Stromal cell of bone marrow (primary cell): ENCODE measurements around the gene TSTD1.
A peak's percentile ranks its signal among the peaks of the same experiment; 100 is the strongest.
"Not testable (repeated sequence)": the region's sequence is repeated elsewhere in the genome, so short reads cannot be mapped to it uniquely, and the experiment has no call there.

ENCODE experiments used
- DNase-seq: peaks from one replicate; pipeline ENCODE4 v3.0.0-alpha.2; 2012; ENCODE audit warnings: low read depth

The TSTD1 gene

DNA sequence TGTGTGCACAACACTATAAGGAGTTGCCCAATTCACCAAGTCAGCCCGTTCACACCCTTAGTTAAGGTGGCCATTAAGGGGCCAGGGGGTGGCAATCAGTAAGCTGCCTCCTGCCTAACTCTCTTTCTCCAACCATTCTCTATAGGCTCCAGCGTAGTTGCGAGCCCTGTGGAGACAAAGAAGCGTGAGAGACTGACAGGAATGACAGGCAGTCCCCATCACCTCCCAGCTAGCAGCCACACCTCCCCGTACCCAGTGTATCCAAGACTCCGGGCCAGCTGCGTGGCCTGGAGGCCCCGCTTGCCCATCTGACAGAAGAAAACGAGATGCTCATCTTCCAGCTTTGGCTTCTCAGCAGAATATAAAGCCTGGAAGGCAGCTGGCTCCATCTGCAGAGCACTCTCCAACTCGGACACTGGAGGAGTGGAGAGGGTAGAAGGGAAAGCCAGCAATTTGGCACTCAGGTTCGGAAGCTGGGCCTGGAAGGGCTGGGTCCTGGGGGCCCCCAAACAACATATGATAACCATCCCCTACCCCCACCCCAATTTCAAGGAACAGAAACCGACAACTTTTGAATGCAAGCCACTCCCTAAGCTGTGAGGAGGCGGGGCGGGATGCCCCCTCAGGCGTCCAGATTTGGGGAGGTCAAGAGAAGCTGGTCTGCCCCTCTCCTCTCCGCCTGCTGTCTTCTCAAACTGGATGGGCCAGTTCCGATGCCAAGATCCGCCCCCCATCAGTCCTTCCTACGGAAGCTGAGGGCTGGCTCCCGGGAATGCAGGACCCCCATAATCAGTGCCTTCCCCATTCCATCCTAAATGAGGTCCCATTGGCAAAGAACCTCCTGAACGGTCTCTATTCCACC lies 872 bp downstream of the TSTD1 start:
- DNase-seq = no peak

- no peak for DNase-seq
Measured at GRCh38 chr1:161033751-161034150, 5.0 kb downstream of the TSTD1 start.

GRCh38 chr1:161032409-161032808 lies 6.4 kb downstream of the TSTD1 start:
- no peak for DNase-seq

DNA sequence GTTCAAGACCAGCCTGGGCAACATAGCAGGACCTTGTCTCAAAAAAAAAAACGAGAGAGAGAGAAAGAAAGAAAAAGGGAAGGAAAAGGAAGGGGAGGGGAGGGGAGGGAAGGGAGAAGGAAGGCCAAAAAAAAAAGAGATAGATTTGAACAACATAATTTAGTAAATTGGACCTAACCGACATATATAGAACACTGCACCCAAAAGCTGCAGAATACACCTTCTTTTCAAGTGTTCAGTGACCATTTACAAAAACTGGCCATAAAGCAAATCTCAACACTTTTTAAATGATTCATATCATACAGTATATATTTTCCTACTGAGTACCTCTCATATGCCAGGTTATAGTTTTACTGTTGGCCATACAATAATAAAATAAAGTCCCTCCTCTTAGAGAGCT lies 6.9 kb downstream of the TSTD1 start:
- no peak for DNase-seq

DNA sequence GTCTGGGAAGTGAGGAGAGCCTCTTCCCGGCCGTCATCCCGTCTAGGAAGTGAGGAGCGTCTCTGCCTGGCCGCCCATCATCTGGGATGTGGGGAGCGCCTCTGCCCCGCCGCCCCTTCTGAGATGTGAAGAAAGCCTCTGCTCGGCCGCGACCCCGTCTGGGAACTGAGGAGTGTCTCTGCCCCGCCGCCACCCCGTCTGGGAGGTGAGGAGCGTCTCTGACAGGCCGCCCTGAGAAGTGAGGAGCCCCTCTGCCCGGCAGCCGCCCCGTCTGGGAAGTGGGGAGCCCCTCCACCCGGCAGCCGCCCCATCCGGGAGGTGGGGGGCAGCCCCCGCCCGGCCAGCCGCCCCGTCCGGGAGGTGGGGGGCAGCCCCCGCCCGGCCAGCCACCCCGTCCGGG lies 9.3 kb downstream of the TSTD1 start:
- DNase-seq = not testable (repeated sequence)

DNA sequence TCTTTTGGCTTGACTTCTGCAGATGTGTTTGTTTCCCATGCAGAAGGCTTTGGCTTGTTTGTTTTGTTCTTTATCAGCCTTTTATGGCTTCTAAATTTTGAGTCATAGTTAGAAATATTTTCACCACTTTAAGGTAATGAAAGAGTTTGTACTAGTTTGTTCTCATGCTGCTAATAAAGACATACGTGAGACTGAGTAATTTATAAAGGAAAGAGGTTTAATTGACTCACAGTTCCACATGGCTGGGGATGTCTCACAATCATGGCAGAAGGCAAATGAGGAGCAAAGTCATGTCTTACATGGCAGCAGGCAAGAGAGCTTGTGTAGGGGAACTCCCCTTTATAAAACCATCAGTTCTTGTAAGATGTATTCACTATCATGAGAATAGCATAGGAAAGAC lies 11.8 kb downstream of the TSTD1 start:
- not testable (repeated sequence) for DNase-seq

DNA sequence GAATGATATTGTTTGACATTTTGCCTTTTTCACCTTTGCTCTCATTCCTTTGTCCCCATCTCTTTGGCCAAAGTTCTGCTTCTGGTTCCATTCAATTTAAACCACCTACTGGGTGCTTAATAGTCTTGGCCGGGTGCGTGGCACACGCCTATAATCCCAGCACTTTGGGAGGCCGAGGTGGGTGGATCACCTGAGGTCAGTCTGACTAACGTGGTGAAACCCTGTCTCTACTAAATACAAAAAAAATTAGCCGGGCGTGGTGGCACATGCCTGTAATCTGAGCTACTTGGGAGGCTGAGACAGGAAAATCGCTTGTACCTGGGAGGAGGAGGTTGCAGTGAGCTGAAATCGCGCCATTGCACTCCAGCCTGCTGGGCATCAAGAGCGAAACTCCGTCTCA lies 16.3 kb downstream of the TSTD1 start:
- not testable (repeated sequence) for DNase-seq

DNA sequence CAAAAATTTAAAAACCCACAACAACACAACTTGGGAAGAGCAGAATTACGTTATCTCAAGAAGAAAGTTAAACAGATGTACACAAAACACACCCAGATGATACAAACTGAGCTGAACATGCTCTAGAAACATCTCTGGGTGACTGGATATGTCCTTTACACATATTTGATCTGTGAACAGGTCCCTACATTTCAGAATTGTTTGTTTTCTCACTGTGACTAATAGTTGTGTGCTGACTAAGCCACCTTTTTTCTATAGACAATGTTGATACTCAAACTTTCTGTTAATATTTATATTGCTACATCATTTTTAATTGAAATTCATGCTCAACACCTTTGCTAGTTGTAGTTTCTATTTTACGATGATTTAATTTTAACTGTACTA lies 16.8 kb downstream of the TSTD1 start:
- no peak for DNase-seq

DNA sequence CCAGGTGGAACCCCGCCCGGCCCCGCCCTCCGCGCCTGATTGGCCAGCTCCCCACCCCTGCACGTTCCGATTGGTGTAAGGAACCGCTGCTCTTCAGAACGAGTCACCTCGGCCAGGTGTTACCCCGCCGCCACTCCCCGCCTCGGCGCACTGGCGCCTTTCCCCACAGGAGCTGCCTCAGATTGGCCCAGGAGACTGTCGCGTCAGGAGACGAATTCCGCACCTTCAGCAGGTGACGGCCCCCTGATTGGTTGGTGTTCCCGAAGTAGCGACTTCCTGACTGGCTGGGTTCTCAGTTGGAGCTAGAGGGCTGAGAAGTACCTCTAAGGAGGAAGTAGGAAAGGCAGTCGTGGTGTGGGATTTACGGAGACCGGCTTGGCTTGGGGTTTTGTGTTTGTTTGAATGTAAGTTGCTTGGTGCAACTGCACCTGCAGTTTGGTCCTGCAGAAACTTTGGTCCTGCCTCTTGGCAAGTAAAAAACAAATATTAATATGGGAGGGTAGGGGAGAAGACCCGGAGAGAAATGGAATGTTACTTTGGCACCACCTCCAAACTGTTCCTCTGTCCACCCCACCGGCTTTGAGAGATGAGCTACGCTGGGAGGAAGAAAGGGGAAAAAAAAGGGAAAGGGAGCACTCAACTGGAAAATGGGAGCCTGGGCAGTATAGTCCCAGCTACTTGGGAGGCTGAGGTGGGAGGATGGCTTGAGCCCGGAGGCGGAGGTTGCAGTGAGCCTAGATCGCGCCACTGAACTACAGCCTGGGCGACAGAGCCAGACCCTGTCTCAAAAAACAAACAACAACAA lies 17.4 kb downstream of the TSTD1 start:
- no peak for DNase-seq

- no peak for DNase-seq
Measured at GRCh38 chr1:161020509-161021164, 18.1 kb downstream of the TSTD1 start, which contains the start of gene F11R. F11R (minus strand) TSS chr1:161021152; CDS start chr1:161021073, 79 bp downstream.

GRCh38 chr1:161019751-161020495 lies 18.8 kb downstream of the TSTD1 start:
- no peak for DNase-seq

DNA sequence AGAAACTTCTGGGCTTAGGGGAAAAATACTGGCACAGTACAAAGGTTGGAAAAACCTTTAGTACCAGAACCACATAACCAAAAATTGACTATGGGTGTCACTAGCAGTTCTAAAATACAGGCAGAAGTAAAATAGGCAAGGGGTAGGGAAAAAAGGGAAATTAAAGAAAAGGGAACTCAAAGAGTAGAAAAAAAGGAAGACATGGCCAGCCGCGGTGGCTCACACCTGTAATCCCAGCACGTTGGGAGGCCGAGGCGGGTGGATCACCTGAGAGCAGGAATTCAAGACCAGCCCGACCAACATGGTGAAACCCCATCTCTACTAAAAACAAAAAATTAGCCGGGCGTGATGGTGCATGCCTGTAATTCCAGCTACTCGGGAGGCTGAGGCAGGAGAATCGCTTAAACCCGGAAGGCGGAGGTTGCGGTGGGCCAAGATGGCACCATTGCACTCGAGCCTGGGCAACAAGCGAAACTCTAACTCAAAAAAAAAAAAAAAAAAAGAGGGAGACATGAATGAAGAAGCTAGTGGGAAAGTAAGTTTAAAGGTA lies 19.6 kb downstream of the TSTD1 start:
- not testable (repeated sequence) for DNase-seq

DNA sequence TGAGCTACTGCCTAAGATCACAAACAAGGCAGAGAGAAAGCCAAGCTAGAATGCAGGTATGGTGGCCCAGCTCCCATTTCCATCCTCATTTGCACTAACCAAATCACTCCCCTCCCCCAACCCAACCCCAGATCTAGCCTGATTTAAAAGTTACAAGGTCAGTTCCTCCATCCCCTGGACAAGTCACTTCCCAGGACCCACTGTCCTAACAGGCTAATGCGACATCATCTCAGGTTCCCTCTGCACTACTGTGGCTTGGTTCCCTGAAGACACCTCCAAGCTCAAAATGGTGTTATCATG lies 20.2 kb downstream of the TSTD1 start:
- DNase-seq = no peak

GRCh38 chr1:161017756-161018630 lies 20.8 kb downstream of the TSTD1 start:
- no peak for DNase-seq

DNA sequence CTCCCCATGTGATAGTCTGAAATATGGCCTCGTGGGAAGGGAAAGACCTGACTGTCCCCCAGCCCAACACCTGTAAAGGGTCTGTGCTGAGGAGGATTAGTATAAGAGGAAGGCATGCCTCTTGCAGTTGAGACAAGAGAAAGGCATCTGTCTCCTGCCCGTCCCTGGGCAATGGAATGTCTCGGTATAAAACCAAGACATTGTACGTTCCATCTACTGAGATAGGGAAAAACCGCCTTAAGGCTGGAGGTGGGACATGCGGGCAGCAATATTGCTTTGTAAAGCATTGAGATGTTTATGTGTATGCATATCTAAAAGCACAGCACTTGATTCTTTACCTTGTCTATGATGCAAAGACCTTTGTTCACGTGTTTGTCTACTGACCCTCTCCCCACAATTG lies 21.6 kb downstream of the TSTD1 start:
- not testable (repeated sequence) for DNase-seq

- not testable (repeated sequence) for DNase-seq
Measured at GRCh38 chr1:161016683-161017082, 22.1 kb downstream of the TSTD1 start.

- peak; percentile 31 for DNase-seq
Measured at GRCh38 chr1:161013488-161014230, 25.1 kb downstream of the TSTD1 start.

- no peak for DNase-seq
Measured at GRCh38 chr1:161013131-161013487, 25.7 kb downstream of the TSTD1 start.

- no peak for DNase-seq
Measured at GRCh38 chr1:161012420-161012819, 26.3 kb downstream of the TSTD1 start.

DNA sequence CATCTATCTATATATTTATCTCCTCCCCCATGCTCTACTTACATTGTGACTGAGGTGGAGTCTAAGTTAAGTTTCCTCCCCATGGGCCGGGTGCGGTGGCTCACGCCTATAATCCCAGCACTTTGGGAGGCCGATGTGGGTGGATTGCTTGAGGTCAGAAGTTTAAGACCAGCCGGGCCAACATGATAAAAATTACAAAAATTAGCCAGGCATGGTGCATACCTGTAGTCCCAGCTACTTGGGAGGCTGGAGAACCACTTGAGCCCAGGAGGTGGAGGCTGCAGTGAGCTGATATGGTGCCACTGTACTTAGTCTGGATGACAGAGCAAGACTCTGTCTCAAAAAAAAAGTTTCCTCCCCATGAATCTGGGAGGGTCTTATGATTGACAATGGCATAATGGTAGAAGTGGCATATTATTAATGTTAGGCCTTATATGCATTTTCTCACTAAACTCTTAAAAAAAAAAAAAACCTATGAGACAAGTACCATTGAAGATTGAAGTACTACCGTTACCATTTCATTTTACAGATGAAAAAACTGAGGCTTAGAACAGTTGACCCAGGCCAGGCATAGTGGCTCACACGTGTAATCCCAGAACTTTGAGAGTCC lies 29.1 kb downstream of the TSTD1 start:
- no peak for DNase-seq
